MM.1S (cell line): Measurements from ENCODE around the gene POLR3A.

Source experiments
- DNase-seq: peaks from one replicate; pipeline ENCODE4 v3.0.0-alpha.2; 2015
- H2AFZ ChIP-seq: fragments of 300-600 bp; sonication (generic); 2 replicates; pipeline ENCODE4 v1.6.0; 2016; ENCODE audit warnings: antibody characterized with exemption, low read length
- H3F3A ChIP-seq: fragments of 300-600 bp; sonication (generic); 2 replicates; pipeline ENCODE4 v1.6.1; 2016; ENCODE audit warnings: mild to moderate bottlenecking, antibody characterized with exemption, low read length, moderate library complexity, mixed read lengths; ENCODE audit not compliant: insufficient read depth
- H3K27ac ChIP-seq: fragments of 300-600 bp; sonication (generic); 2 replicates; pipeline ENCODE4 v1.5.1; 2016; ENCODE audit warnings: mild to moderate bottlenecking, low read length
- H3K27me3 ChIP-seq: fragments of 300-600 bp; sonication (generic); replicated peaks from 2 replicates; pipeline ENCODE4 v1.6.0; 2016; ENCODE audit warnings: low read length; ENCODE audit not compliant: insufficient read depth
- H3K36me3 ChIP-seq: fragments of 300-600 bp; sonication (generic); replicated peaks from 2 replicates; pipeline ENCODE4 v1.6.1; 2016; ENCODE audit warnings: mild to moderate bottlenecking, low read length, mixed read lengths; ENCODE audit not compliant: insufficient read depth
- H3K4me1 ChIP-seq: fragments of 300-600 bp; sonication (generic); 2 replicates; pipeline ENCODE4 v1.6.1; 2016; ENCODE audit warnings: low read length, mixed read lengths
- H3K4me2 ChIP-seq: fragments of 300-600 bp; sonication (generic); 2 replicates; pipeline ENCODE4 v1.6.0; 2016; ENCODE audit warnings: low read depth, low read length
- H3K4me3 ChIP-seq: fragments of 300-600 bp; sonication (generic); 2 replicates; pipeline ENCODE4 v1.5.1; 2016; ENCODE audit warnings: low read length, mixed read lengths
- H3K79me2 ChIP-seq: fragments of 300-600 bp; sonication (generic); 2 replicates; pipeline ENCODE4 v1.6.1; 2016; ENCODE audit warnings: mixed run types, low read length, mixed read lengths
- H3K9ac ChIP-seq: fragments of 300-600 bp; sonication (generic); 2 replicates; pipeline ENCODE4 v1.6.1; 2016; ENCODE audit warnings: low read length, mixed read lengths
- H3K9me2 ChIP-seq: fragments of 300-600 bp; sonication (generic); replicated peaks from 2 replicates; pipeline ENCODE4 v1.6.1; 2016; ENCODE audit warnings: mild to moderate bottlenecking, low read length, mixed read lengths; ENCODE audit not compliant: insufficient read depth
- H3K9me3 ChIP-seq: fragments of 300-600 bp; sonication (generic); replicated peaks from 2 replicates; pipeline ENCODE4 v1.6.1; 2016; ENCODE audit warnings: mild to moderate bottlenecking, low read length, mixed read lengths; ENCODE audit not compliant: insufficient read depth
- H4K20me1 ChIP-seq: fragments of 300-600 bp; sonication (generic); 2 replicates; pipeline ENCODE4 v1.6.1; 2016; ENCODE audit warnings: mild to moderate bottlenecking, low read length, moderate library complexity, mixed read lengths; ENCODE audit not compliant: insufficient read depth
- CTCF ChIP-seq: fragments of 300-600 bp; sonication (generic); IDR thresholded peaks from 2 replicates; pipeline ENCODE4 v1.5.1; 2016; ENCODE audit warnings: antibody characterized with exemption, low read length, mixed read lengths
- EZH2 ChIP-seq: fragments of 300-600 bp; sonication (generic); optimal IDR thresholded peaks from 2 replicates; pipeline ENCODE3; 2017; ENCODE audit warnings: low read depth, mild to moderate bottlenecking, antibody characterized with exemption, low read length, mixed read lengths
- EZH2phosphoT487 ChIP-seq: fragments of 300-600 bp; sonication (generic); IDR thresholded peaks from 2 replicates; pipeline ENCODE4 v1.6.1; 2018; ENCODE audit warnings: antibody characterized with exemption, low read length

Gene POLR3A

GRCh38 chr10:78035437-78035836, 6.1 kb upstream of the POLR3A start:
- Histone ChIP-seq H2AFZ (no peak overlapping the region), H3K27ac (no peak overlapping the region), H3K9me2 (no peaks in the 10 kb centered on the region), H3K36me3 (peaks cover 29% of the 10 kb centered on the region), H3K79me2 (peaks cover 68% of the 10 kb centered on the region), H3K4me2 (peak overlapping the region; percentile 99), H3K4me1 (peaks cover 26% of the 10 kb centered on the region), H3K9me3 (no peaks in the 10 kb centered on the region), H3K4me3 (peak overlapping the region; percentile 98), H3K27me3 (no peaks in the 10 kb centered on the region), H3K9ac (peak overlapping the region; percentile 92; the same call in 1 of the 2 replicates), H3F3A (peaks cover 50% of the 10 kb centered on the region), H4K20me1 (peaks cover 44% of the 10 kb centered on the region)
- TF ChIP-seq CTCF (no peak), EZH2phosphoT487 (no peak), EZH2 (no peak)
- DNase-seq = no peak

GRCh38 chr10:78035025-78035424, 5.7 kb upstream of the POLR3A start:
- no peak for DNase-seq
- Histone ChIP-seq H3F3A (peaks cover 47% of the 10 kb centered on the region), H3K9me2 (no peaks in the 10 kb centered on the region), H3K4me3 (peak overlapping the region; percentile 98), H4K20me1 (peaks cover 40% of the 10 kb centered on the region), H3K79me2 (peaks cover 64% of the 10 kb centered on the region), H2AFZ (no peak overlapping the region), H3K9me3 (no peaks in the 10 kb centered on the region), H3K36me3 (peaks cover 25% of the 10 kb centered on the region), H3K27ac (no peak overlapping the region), H3K27me3 (no peaks in the 10 kb centered on the region), H3K4me1 (peaks cover 26% of the 10 kb centered on the region), H3K9ac (peak overlapping the region; percentile 92), H3K4me2 (peak overlapping the region; percentile 99)
- TF ChIP-seq EZH2phosphoT487 (no peak), EZH2 (no peak), CTCF (no peak)

- no peak for TF ChIP-seq EZH2
- TF ChIP-seq CTCF = no peak
- no peak for TF ChIP-seq EZH2phosphoT487
- Histone ChIP-seq H3K36me3 (peaks cover 20% of the 10 kb centered on the region), H3K79me2 (peaks cover 57% of the 10 kb centered on the region), H3K9me3 (no peaks in the 10 kb centered on the region), H3K4me1 (peaks cover 20% of the 10 kb centered on the region), H3K27me3 (no peaks in the 10 kb centered on the region), H3K4me2 (peak within 1 kb of the TSS; percentile 99), H2AFZ (peak within 1 kb of the TSS; percentile 64), H4K20me1 (peaks cover 28% of the 10 kb centered on the region), H3K4me3 (peak within 1 kb of the TSS; percentile 98), H3K9ac (peak within 1 kb of the TSS; percentile 92), H3K27ac (peak within 1 kb of the TSS; percentile 54; the same call in 1 of the 2 replicates), H3K9me2 (no peaks in the 10 kb centered on the region), H3F3A (peaks cover 42% of the 10 kb centered on the region)
- DNase-seq = peak; percentile 97
These were observed 4.5 kb upstream of the POLR3A start, which contains the start of gene RPS24 for GRCh38 chr10:78033637-78034470. TSS of gene RPS24 (plus strand) at chr10:78033863. CDS start at chr10:78033902, 39 bp downstream.
